ENCODE measurements around the gene IBTK. TPM values are rescaled to one million over a fixed set of nuclear protein-coding genes. Genes with fewer than 3 reads are reported as not detected.

The IBTK gene
- total RNA-seq, 2 experiments from 2014 or later: 26.8 to 27.7 TPM

- no peaks in the 10 kb centered on the region for H3K27me3 Mint-ChIP-seq
- TF ChIP-seq CTCF (IDR thresholded peaks at IDR 0.05): no peak
- POLR2A ChIA-PET: no interaction called here
Observed at GRCh38 chr6:82144852-82145340, 102.6 kb downstream of the IBTK start.

DNA sequence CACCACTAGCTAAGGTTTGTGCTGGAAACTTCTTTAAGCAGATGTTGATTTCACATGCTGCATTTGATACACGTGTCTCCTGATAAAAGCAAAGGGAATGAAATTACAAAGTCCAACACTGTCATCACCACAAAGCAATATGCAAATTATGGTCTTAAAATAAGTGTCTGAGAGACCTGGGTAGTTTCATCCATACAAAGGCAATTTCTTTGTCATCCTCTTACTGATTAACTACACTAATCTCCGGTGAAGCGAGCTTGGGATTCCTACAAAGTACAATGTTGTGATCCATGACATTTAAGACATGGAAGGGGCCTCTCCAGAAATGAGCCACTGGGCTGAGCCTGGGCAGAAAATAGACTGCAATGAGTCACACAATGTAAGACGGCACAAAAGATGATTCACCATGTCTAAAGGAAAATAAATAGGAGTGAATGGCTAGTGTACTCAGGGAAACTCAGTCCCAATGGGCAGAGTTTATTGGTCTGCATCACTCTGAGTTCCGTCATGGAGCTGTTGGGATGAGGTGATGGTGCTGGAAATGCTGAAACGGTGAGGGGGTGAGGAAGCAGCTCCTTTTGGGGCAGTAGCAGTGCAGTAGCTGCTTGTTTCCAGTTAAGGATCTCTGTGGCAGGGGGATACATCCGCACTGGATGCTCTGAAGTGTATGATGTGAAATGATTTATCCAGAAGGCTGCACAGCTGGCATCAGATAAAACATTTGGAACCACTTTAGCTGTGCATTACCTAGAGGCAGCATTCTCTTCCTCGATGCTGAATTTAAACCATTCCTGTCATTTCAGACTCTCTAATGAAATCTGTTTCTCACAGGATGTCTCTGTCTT lies 103.3 kb downstream of the IBTK start:
- ATAC-seq: no peak
- H3K27ac Mint-ChIP-seq: no peak overlapping the region
- CTCF ChIA-PET: no interaction called here
- DNase-seq: no peak
- H3K36me3 Mint-ChIP-seq (ENCODE audit: low read depth): no peaks in the 10 kb centered on the region
- H3K4me1 Mint-ChIP-seq (ENCODE audit: low read depth): no peaks in the 10 kb centered on the region
- no peaks in the 10 kb centered on the region for H3K27me3 Mint-ChIP-seq
- H3K9me3 Mint-ChIP-seq: no peaks in the 10 kb centered on the region
- TF ChIP-seq CTCF (IDR thresholded peaks at IDR 0.05): no peak
- H3K4me3 Mint-ChIP-seq: no peak overlapping the region
- intact Hi-C loops (cut with micrococcal nuclease): no loop called here
- POLR2A ChIA-PET: no interaction called here

More at GRCh38 chr6:82144852-82145340, 102.6 kb downstream of the IBTK start:
- Mint-ChIP-seq H3K9me3 (no peaks in the 10 kb centered on the region), H3K36me3 (ENCODE audit: low read depth) (no peaks in the 10 kb centered on the region), H3K4me3 (no peak overlapping the region), H3K4me1 (ENCODE audit: low read depth) (no peaks in the 10 kb centered on the region), H3K27ac (no peak overlapping the region)
- intact Hi-C loops (cut with micrococcal nuclease): no loop called here
- DNase-seq (no peak), ATAC-seq (no peak)
- CTCF ChIA-PET: no interaction called here

DNA sequence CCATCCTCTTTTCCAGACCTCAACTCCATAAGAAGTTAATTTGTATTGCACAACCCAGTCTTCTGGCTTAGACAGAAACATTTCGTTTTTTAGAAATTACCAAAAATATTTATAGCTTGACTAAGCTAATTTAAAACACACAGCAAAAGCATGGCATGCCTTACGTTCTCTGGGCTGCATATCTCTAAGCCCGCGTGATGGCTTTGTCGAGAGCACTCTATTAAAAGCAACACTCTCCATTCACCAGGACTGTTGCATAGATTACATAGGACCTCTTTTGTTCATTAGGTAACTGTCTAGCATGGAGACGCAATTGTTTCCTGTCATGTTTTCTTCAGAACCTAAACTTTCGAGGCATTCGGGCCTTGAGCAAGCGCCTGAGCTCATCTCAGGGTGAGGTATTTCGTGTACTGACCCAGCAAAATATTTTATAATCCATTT lies 104.5 kb downstream of the IBTK start:
- H3K27ac Mint-ChIP-seq: no peak overlapping the region
- TF ChIP-seq CTCF (IDR thresholded peaks at IDR 0.05): no peak
- H3K4me3 Mint-ChIP-seq: no peak overlapping the region
- no peaks in the 10 kb centered on the region for H3K9me3 Mint-ChIP-seq
- H3K27me3 Mint-ChIP-seq: no peaks in the 10 kb centered on the region
- H3K4me1 Mint-ChIP-seq (ENCODE audit: low read depth): no peaks in the 10 kb centered on the region
- intact Hi-C loops (cut with micrococcal nuclease): no loop called here
- ChIA-PET POLR2A (no interaction called here), CTCF (no interaction called here)
- no peaks in the 10 kb centered on the region for H3K36me3 Mint-ChIP-seq (ENCODE audit: low read depth)
- no peak for DNase-seq
- ATAC-seq: no peak

GRCh38 chr6:82142524-82142923 lies 105.0 kb downstream of the IBTK start:
- Mint-ChIP-seq H3K4me1 (ENCODE audit: low read depth) (no peaks in the 10 kb centered on the region), H3K27ac (no peak overlapping the region), H3K9me3 (no peaks in the 10 kb centered on the region), H3K4me3 (no peak overlapping the region), H3K27me3 (no peaks in the 10 kb centered on the region), H3K36me3 (ENCODE audit: low read depth) (no peaks in the 10 kb centered on the region)
- ChIA-PET POLR2A (no interaction called here), CTCF (no interaction called here)
- DNase-seq (no peak), ATAC-seq (no peak)
- TF ChIP-seq CTCF (IDR thresholded peaks at IDR 0.05): no peak
- intact Hi-C loops (cut with micrococcal nuclease): no loop called here

- intact Hi-C loops (cut with micrococcal nuclease): no loop called here
- POLR2A ChIA-PET: no interaction called here
- no peak for TF ChIP-seq CTCF (IDR thresholded peaks at IDR 0.05)
Observed at GRCh38 chr6:82138075-82138791, 109.3 kb downstream of the IBTK start.

More at GRCh38 chr6:82138075-82138791, 109.3 kb downstream of the IBTK start:
- Mint-ChIP-seq H3K27me3 (peaks cover 6% of the 10 kb centered on the region), H3K4me1 (ENCODE audit: low read depth) (no peaks in the 10 kb centered on the region), H3K36me3 (ENCODE audit: low read depth) (no peaks in the 10 kb centered on the region), H3K27ac (no peak overlapping the region), H3K9me3 (no peaks in the 10 kb centered on the region), H3K4me3 (no peak overlapping the region)
- no peak for ATAC-seq
- CTCF ChIA-PET: no interaction called here
- DNase-seq: no peak
